H1 (cell line): ENCODE data around the gene PPM1D. TPM values are rescaled to one million over a fixed set of nuclear protein-coding genes. Genes with fewer than 3 reads are reported as not detected.

ENCODE experiments used
- CBX8 ChIP-seq: fragments of 300-800, 300-1000 bp; sonication (generic); IDR thresholded peaks from 2 replicates; pipeline ENCODE4 v1.7.1; 2016; ENCODE audit warnings: low read depth, low read length, borderline replicate concordance
- KDM4A ChIP-seq: IDR thresholded peaks from one replicate; pipeline ENCODE4 v1.7.1; 2012; ENCODE audit warnings: low read depth, mild to moderate bottlenecking, moderate library complexity, low read length, inconsistent platforms; ENCODE audit not compliant: severe bottlenecking
- polyA plus RNA-seq, 7 experiments: library from polyadenylated mRNA; depleted of rRNA in 3 of 7; stranded (reverse) in 5 of 7; unstranded in 2 of 7; fragments of >200 nt in 5 of 7; fragments of 200-250 nt in 2 of 7; gene quantifications; 1 replicate in 5 of 7; 2 replicates in 1 of 7; 4 replicates in 1 of 7; pipeline versions ENCODE4 v1.2.1 to v1.2.3, GENCODE V29; 2011 to 2013; ENCODE audit warnings: missing spikeins in 2 of 7, mixed read lengths in 2 of 7
- total RNA-seq: library from RNA; stranded (reverse); fragmentation: NEBNext Ultra II Directional; extraction: Animal tissue kit (Norgen Biotek cat#: 25700); gene quantifications from 2 replicates; pipeline ENCODE4 v1.2.1, GENCODE V29; 2021

PPM1D gene
- total and polyA plus RNA-seq, 2 of the 8 experiments (the other 6 are each of a cell fraction or from before 2014, with no cell fraction given): 5.0 to 16.7 TPM

- TF ChIP-seq CBX8 (no peak), KDM4A (no peak)
Observed at GRCh38 chr17:60659156-60659555, 59.2 kb downstream of the PPM1D start (continued).
